Osteoblast (primary cell): Measurements from ENCODE around the gene ATN1. TPM values are rescaled to one million over a fixed set of nuclear protein-coding genes. Genes with fewer than 3 reads are reported as not detected.
"Not testable (repeated sequence)": the region's sequence is repeated elsewhere in the genome, so short reads cannot be mapped to it uniquely, and the experiment has no call there.

Source experiments
- DNase-seq: peaks from one replicate; pipeline ENCODE4 v3.0.0; 2011; ENCODE audit warnings: low spot score, mixed read lengths; ENCODE audit not compliant: insufficient read length; ENCODE audit errors: missing footprints
- H2AFZ ChIP-seq: 2 replicates; pipeline ENCODE4 v1.6.0; 2011; ENCODE audit warnings: mild to moderate bottlenecking, low read length
- H3K27ac ChIP-seq: 2 replicates; pipeline ENCODE4 v1.5.1; 2011; ENCODE audit warnings: mild to moderate bottlenecking, low read depth, low read length, moderate library complexity
- H3K27me3 ChIP-seq: 2 replicates; pipeline ENCODE4 v1.6.0; 2012; ENCODE audit warnings: mild to moderate bottlenecking, control low read depth, inconsistent platforms, low read length, moderate library complexity; ENCODE audit not compliant: insufficient read depth
- H3K36me3 ChIP-seq: 2 replicates; pipeline ENCODE4 v1.5.1; 2011; ENCODE audit warnings: mild to moderate bottlenecking, low read length, control low read depth, moderate library complexity; ENCODE audit not compliant: insufficient read depth
- H3K4me1 ChIP-seq: 2 replicates; pipeline ENCODE4 v1.5.1; 2011; ENCODE audit warnings: mild to moderate bottlenecking, low read length, control low read depth, moderate library complexity; ENCODE audit not compliant: insufficient read depth
- H3K4me2 ChIP-seq: 2 replicates; pipeline ENCODE4 v1.6.0; 2011; ENCODE audit warnings: mild to moderate bottlenecking, low read length; ENCODE audit not compliant: insufficient read depth
- H3K4me3 ChIP-seq: fragments of 200-600 bp; sonication (generic); 3 replicates; pipeline ENCODE4 v1.5.1; 2012; ENCODE audit warnings: mild to moderate bottlenecking, low read length, inconsistent platforms; ENCODE audit not compliant: insufficient read depth
- H3K79me2 ChIP-seq: 2 replicates; pipeline ENCODE4 v1.6.0; 2012; ENCODE audit warnings: mild to moderate bottlenecking, low read length, control low read depth, inconsistent platforms; ENCODE audit not compliant: insufficient read depth
- H3K9me3 ChIP-seq: 2 replicates; pipeline ENCODE4 v1.5.1; 2011; ENCODE audit warnings: low read depth, low read length, control low read depth
- H4K20me1 ChIP-seq: 2 replicates; pipeline ENCODE4 v1.6.0; 2012; ENCODE audit warnings: mild to moderate bottlenecking, low read length, control low read depth; ENCODE audit not compliant: insufficient read depth
- total RNA-seq: library from RNA; depleted of rRNA; stranded (reverse); fragments of >200 nt; gene quantifications from 2 replicates; pipeline ENCODE4 v1.2.3, GENCODE V29; 2012
- TF ChIP-seq, protein P1 (sequence below): IDR thresholded peaks from 2 replicates; pipeline ENCODE4 v1.5.1; 2011; ENCODE audit warnings: mild to moderate bottlenecking, low read depth, low read length, moderate library complexity; ENCODE audit errors: extremely low read depth

ATN1 gene
- total RNA-seq, 1 donor = 14.1 TPM

DNA sequence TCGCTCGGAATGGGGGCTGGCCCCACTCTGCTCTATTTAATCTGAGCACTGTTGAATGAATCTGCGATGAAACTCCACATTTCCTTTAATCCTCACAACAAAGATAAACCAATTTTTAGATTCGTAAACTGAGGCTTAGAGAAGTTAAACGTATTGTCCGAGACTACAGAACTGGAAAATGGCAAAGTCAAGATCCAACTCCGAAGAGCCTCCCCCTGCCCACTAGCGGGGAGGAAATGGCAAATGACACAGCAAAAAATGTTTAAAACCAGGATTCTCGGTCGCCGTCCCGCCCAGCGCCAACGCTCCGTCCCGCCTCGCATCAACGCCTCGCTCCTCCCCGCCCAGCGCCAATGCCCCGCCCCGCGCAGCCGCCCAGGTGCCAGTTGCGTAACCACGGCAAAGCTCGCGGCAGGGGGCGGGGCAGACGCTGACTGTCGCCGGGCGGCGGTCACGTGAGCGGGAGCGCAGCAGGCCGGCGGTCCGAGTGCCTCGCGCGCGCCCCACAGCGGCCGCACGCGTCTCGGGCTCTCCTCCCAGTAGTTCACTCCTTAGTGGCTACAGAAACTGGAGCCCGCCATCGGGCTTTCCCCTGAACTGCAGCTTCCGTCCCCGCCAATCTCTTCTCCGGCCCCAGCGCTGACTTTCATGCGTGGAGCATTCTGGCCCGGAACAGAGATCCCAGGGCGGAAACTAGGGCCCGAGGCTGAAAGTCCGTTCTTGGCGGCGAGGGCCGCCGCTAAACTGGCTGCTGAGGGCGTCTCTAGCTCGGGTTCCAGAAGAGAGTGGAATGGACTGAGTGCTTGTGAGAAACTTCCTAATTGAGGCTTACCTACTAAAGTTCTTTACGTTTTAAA lies 36.7 kb upstream of the ATN1 start:
- Histone ChIP-seq H3K9me3 (no peaks in the 10 kb centered on the region), H3K4me2 (peak overlapping the region; percentile 82), H3K79me2 (no peaks in the 10 kb centered on the region), H3K27ac (peak overlapping the region; percentile 71), H3K4me1 (peaks cover 11% of the 10 kb centered on the region), H4K20me1 (no peaks in the 10 kb centered on the region), H3K36me3 (peaks cover 4% of the 10 kb centered on the region), H2AFZ (peak overlapping the region; percentile 89), H3K27me3 (no peaks in the 10 kb centered on the region), H3K4me3 (peak overlapping the region; percentile 66)
- TF ChIP-seq, protein P1, sequence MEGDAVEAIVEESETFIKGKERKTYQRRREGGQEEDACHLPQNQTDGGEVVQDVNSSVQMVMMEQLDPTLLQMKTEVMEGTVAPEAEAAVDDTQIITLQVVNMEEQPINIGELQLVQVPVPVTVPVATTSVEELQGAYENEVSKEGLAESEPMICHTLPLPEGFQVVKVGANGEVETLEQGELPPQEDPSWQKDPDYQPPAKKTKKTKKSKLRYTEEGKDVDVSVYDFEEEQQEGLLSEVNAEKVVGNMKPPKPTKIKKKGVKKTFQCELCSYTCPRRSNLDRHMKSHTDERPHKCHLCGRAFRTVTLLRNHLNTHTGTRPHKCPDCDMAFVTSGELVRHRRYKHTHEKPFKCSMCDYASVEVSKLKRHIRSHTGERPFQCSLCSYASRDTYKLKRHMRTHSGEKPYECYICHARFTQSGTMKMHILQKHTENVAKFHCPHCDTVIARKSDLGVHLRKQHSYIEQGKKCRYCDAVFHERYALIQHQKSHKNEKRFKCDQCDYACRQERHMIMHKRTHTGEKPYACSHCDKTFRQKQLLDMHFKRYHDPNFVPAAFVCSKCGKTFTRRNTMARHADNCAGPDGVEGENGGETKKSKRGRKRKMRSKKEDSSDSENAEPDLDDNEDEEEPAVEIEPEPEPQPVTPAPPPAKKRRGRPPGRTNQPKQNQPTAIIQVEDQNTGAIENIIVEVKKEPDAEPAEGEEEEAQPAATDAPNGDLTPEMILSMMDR = peak; percentile 74
- DNase-seq = peak; percentile 99

GRCh38 chr12:6891646-6892001 lies 36.1 kb upstream of the ATN1 start:
- H3K27ac ChIP-seq = peak overlapping the region; percentile 71
- TF ChIP-seq, protein P1 = no peak
- H3K9me3 ChIP-seq = no peaks in the 10 kb centered on the region
- H3K36me3 ChIP-seq = peaks cover 4% of the 10 kb centered on the region
- peak overlapping the region; percentile 66 for H3K4me3 ChIP-seq
- peak overlapping the region; percentile 89 for H2AFZ ChIP-seq
- H3K27me3 ChIP-seq = no peaks in the 10 kb centered on the region
- H4K20me1 ChIP-seq = no peaks in the 10 kb centered on the region
- H3K79me2 ChIP-seq = no peaks in the 10 kb centered on the region
- no peak for DNase-seq
- H3K4me1 ChIP-seq = peaks cover 11% of the 10 kb centered on the region
- H3K4me2 ChIP-seq = peak overlapping the region; percentile 82

GRCh38 chr12:6892683-6893082 lies 35.1 kb upstream of the ATN1 start:
- H3K79me2 ChIP-seq, H4K20me1 ChIP-seq, H3K36me3 ChIP-seq, H3K4me2 ChIP-seq, H3K27me3 ChIP-seq, DNase-seq, H3K27ac ChIP-seq, H3K4me3 ChIP-seq, H2AFZ ChIP-seq, H3K9me3 ChIP-seq: not testable (repeated sequence)
- H3K4me1 ChIP-seq = peaks cover 11% of the 10 kb centered on the region

DNA sequence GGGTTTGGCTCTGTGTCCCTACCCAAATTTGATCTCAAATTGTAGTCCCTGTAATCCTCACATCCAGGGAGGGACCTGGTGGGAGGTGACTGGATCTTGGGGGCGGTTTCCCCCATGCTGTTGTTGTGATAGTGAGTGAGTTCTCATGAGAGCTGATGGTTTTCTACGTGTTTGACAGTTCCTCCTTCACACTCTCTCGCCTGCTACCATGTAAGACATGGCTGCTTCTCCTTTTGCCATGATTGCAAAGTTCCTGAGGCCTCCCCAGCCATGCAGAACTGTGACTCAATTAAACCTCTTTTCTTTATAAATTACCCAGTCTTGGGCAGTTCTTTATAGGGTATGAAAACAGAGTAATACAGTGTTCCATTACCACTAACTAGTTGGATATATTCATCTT lies 33.4 kb upstream of the ATN1 start:
- TF ChIP-seq, protein P1 = no peak

More for the DNA sequence above, 33.4 kb upstream of the ATN1 start:
- Histone ChIP-seq H3K27me3 (no peaks in the 10 kb centered on the region), H2AFZ (no peak overlapping the region), H3K27ac (no peak overlapping the region), H3K4me3 (no peak overlapping the region), H3K4me1 (peaks cover 11% of the 10 kb centered on the region), H3K4me2 (no peak overlapping the region), H3K36me3 (no peaks in the 10 kb centered on the region), H3K79me2 (no peaks in the 10 kb centered on the region), H3K9me3 (no peaks in the 10 kb centered on the region), H4K20me1 (no peaks in the 10 kb centered on the region)
- DNase-seq = no peak
